Activated naive CD4-positive, alpha-beta T cell treated with anti-CD3 and anti-CD28 coated beads, Interleukin-2, amount 10 ng/mL, durations not matched to agents 7 days and 5 days (primary cell): ENCODE measurements around the gene C4A.
"Not testable (repeated sequence)": the region's sequence is repeated elsewhere in the genome, so short reads cannot be mapped to it uniquely, and the experiment has no call there.

Experiments
- CTCF ChIA-PET: fragments of 350-600 bp; sonication (Branson Sonifier 250); formaldehyde crosslinking; loops from one replicate; lab custom pipeline; 2021; ENCODE audit warnings: antibody characterized with exemption; lab: Charles Lee
- DNase-seq: peaks from one replicate; pipeline ENCODE4 v3.0.0-alpha.2; 2020
- H3K27ac Mint-ChIP-seq: one replicate; pipeline ENCODE4 v1.8.0; 2021; ENCODE audit warnings: mild to moderate bottlenecking, moderate library complexity, mixed read lengths
- H3K27me3 Mint-ChIP-seq: one replicate; pipeline ENCODE4 v1.8.0; 2021; ENCODE audit warnings: mild to moderate bottlenecking, mixed read lengths
- H3K36me3 Mint-ChIP-seq: one replicate; pipeline ENCODE4 v1.8.0; 2021; ENCODE audit warnings: mixed read lengths
- H3K4me1 Mint-ChIP-seq: one replicate; pipeline ENCODE4 v1.8.0; 2021; ENCODE audit warnings: mixed read lengths
- H3K4me3 Mint-ChIP-seq: one replicate; pipeline ENCODE4 v1.8.0; 2021; ENCODE audit warnings: mild to moderate bottlenecking, moderate library complexity, mixed read lengths
- H3K9me3 Mint-ChIP-seq: one replicate; pipeline ENCODE4 v1.8.0; 2021; ENCODE audit warnings: mixed read lengths

The C4A gene

GRCh38 chr6:32049736-32050135, 67.9 kb downstream of the C4A start:
- H3K27ac Mint-ChIP-seq, H3K4me3 Mint-ChIP-seq, H3K4me1 Mint-ChIP-seq, H3K9me3 Mint-ChIP-seq, DNase-seq, CTCF ChIA-PET, H3K36me3 Mint-ChIP-seq: not testable (repeated sequence)
- H3K27me3 Mint-ChIP-seq = peaks cover 17% of the 10 kb centered on the region

GRCh38 chr6:32050562-32050961, 68.7 kb downstream of the C4A start:
- no peak for DNase-seq
- CTCF ChIA-PET = no interaction called here
- H3K27ac Mint-ChIP-seq = peak overlapping the region; percentile 13
- peaks cover 17% of the 10 kb centered on the region for H3K27me3 Mint-ChIP-seq
- no peaks in the 10 kb centered on the region for H3K9me3 Mint-ChIP-seq
- H3K4me3 Mint-ChIP-seq = no peak overlapping the region
- H3K36me3 Mint-ChIP-seq = no peaks in the 10 kb centered on the region
- H3K4me1 Mint-ChIP-seq = peaks cover 2% of the 10 kb centered on the region
